Measurements from ENCODE around the gene VAV1.

The VAV1 gene

GRCh38 chr19:6887316-6887715, 114.8 kb downstream of the VAV1 start, which contains the start of gene ADGRE1:
Gene ADGRE1 (plus strand): TSS chr19:6887579. CDS start chr19:6887609, 30 bp downstream.
- DNase-seq (ENCODE audit: low read depth in 2 of 2, low spot score in 1 of 2) = no peak

- DNase-seq (ENCODE audit: low read depth in 2 of 2, low spot score in 1 of 2) = no peak
These were observed 116.5 kb downstream of the VAV1 start for GRCh38 chr19:6888967-6889366.

GRCh38 chr19:6890401-6890913, 117.9 kb downstream of the VAV1 start:
- no peak for DNase-seq (ENCODE audit: low read depth in 2 of 2, low spot score in 1 of 2)

- no peak for DNase-seq (ENCODE audit: low read depth in 2 of 2, low spot score in 1 of 2)
These were observed 118.4 kb downstream of the VAV1 start for GRCh38 chr19:6890938-6891337.

- DNase-seq (ENCODE audit: low read depth in 2 of 2, low spot score in 1 of 2) = no peak
These were observed 119.4 kb downstream of the VAV1 start for GRCh38 chr19:6891761-6892385.

- no peak for DNase-seq (ENCODE audit: low read depth in 2 of 2, low spot score in 1 of 2)
These were observed 121.8 kb downstream of the VAV1 start for GRCh38 chr19:6894313-6894712.

- DNase-seq (ENCODE audit: low read depth in 2 of 2, low spot score in 1 of 2) = no peak
These were observed 130.9 kb downstream of the VAV1 start for GRCh38 chr19:6903446-6903845.

- no peak for DNase-seq (ENCODE audit: low read depth in 2 of 2, low spot score in 1 of 2)
These were observed 134.1 kb downstream of the VAV1 start for GRCh38 chr19:6906559-6907060.

All from stimulated activated CD8-positive, alpha-beta memory T cell treated with anti-CD3 and anti-CD28 coated beads, Interleukin-4, amount 100 ng/mL, for 1 hour (primary cell).